ENCODE data around the gene DPF3. TPM values are rescaled to one million over a fixed set of nuclear protein-coding genes. Genes with fewer than 3 reads are reported as not detected.

DPF3 gene
- total RNA-seq, 1 donor from 2014 or later, result 3.0 TPM

DNA sequence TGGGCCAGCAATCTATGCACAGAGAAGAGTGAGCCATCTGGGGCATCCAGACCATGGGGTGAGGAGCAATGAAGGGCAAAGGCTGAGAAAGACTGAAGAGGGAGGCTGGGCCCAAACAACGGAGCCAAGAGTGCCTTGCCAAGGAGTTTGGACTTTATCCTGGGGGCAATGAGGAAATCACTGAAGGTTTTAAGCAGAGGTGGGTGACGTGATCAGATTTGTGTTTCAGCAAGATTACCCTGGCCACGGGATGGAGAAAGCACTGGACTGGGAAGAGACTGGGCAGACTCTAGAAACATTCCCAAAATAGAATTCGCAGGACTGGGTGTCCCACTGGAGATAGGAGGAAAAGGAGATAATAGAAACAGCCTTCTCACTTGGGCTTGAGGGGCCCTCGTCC is 65.3 kb downstream of the DPF3 start:
- TF ChIP-seq, protein P1, sequence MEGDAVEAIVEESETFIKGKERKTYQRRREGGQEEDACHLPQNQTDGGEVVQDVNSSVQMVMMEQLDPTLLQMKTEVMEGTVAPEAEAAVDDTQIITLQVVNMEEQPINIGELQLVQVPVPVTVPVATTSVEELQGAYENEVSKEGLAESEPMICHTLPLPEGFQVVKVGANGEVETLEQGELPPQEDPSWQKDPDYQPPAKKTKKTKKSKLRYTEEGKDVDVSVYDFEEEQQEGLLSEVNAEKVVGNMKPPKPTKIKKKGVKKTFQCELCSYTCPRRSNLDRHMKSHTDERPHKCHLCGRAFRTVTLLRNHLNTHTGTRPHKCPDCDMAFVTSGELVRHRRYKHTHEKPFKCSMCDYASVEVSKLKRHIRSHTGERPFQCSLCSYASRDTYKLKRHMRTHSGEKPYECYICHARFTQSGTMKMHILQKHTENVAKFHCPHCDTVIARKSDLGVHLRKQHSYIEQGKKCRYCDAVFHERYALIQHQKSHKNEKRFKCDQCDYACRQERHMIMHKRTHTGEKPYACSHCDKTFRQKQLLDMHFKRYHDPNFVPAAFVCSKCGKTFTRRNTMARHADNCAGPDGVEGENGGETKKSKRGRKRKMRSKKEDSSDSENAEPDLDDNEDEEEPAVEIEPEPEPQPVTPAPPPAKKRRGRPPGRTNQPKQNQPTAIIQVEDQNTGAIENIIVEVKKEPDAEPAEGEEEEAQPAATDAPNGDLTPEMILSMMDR (IDR thresholded peaks at IDR 0.05; ENCODE audit: unreplicated experiment), result no peak
- H3K36me3 Mint-ChIP-seq (ENCODE audit: low read depth, unreplicated experiment), result peaks cover 2% of the 10 kb centered on the region
- H3K9me3 Mint-ChIP-seq (ENCODE audit: unreplicated experiment), result no peaks in the 10 kb centered on the region
- no peak overlapping the region for H3K4me3 Mint-ChIP-seq (ENCODE audit: unreplicated experiment)
- no peak for DNase-seq (ENCODE audit: low spot score)
- no peak overlapping the region for H3K27ac Mint-ChIP-seq (ENCODE audit: unreplicated experiment)
- no peaks in the 10 kb centered on the region for H3K27me3 Mint-ChIP-seq (ENCODE audit: unreplicated experiment)
- peaks cover 12% of the 10 kb centered on the region for H3K4me1 Mint-ChIP-seq (ENCODE audit: unreplicated experiment)

- Mint-ChIP-seq H3K4me3 (ENCODE audit: unreplicated experiment) (no peak overlapping the region), H3K27me3 (ENCODE audit: unreplicated experiment) (peaks cover 2% of the 10 kb centered on the region), H3K36me3 (ENCODE audit: low read depth, unreplicated experiment) (peaks cover 3% of the 10 kb centered on the region), H3K9me3 (ENCODE audit: unreplicated experiment) (no peaks in the 10 kb centered on the region), H3K4me1 (ENCODE audit: unreplicated experiment) (peaks cover 12% of the 10 kb centered on the region), H3K27ac (ENCODE audit: unreplicated experiment) (no peak overlapping the region)
- no peak for DNase-seq (ENCODE audit: low spot score)
- TF ChIP-seq, protein P1 (IDR thresholded peaks at IDR 0.05; ENCODE audit: unreplicated experiment), result no peak
Observed at GRCh38 chr14:72826039-72826438, 67.9 kb downstream of the DPF3 start.

DNA sequence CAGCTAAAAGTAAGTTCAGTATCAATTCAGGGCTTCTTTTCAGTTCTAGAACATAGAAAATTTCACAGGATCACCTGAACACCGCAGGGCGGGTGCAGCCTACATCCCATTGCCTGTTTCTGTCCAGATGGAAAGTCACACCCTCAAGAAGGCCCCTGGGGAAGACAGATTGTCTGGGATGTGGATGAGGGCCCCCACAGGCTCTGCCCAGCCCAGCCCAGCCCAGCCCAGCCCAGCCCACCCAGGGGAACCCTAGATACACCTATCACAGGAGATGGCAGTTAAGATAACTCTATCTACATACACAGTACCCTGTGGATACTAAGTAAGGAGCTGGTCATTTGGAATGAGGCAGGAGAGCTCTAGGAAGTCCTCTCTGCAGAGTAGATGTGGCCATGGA is 68.4 kb downstream of the DPF3 start:
- Mint-ChIP-seq H3K9me3 (ENCODE audit: unreplicated experiment) (no peaks in the 10 kb centered on the region), H3K27me3 (ENCODE audit: unreplicated experiment) (peaks cover 2% of the 10 kb centered on the region), H3K4me1 (ENCODE audit: unreplicated experiment) (peaks cover 9% of the 10 kb centered on the region), H3K27ac (ENCODE audit: unreplicated experiment) (no peak overlapping the region), H3K36me3 (ENCODE audit: low read depth, unreplicated experiment) (peaks cover 3% of the 10 kb centered on the region), H3K4me3 (ENCODE audit: unreplicated experiment) (no peak overlapping the region)
- TF ChIP-seq, protein P1 (IDR thresholded peaks at IDR 0.05; ENCODE audit: unreplicated experiment), result no peak
- no peak for DNase-seq (ENCODE audit: low spot score)

GRCh38 chr14:72824051-72824450 is 69.8 kb downstream of the DPF3 start:
- H3K27ac Mint-ChIP-seq (ENCODE audit: unreplicated experiment), result no peak overlapping the region
- no peaks in the 10 kb centered on the region for H3K9me3 Mint-ChIP-seq (ENCODE audit: unreplicated experiment)

DNA sequence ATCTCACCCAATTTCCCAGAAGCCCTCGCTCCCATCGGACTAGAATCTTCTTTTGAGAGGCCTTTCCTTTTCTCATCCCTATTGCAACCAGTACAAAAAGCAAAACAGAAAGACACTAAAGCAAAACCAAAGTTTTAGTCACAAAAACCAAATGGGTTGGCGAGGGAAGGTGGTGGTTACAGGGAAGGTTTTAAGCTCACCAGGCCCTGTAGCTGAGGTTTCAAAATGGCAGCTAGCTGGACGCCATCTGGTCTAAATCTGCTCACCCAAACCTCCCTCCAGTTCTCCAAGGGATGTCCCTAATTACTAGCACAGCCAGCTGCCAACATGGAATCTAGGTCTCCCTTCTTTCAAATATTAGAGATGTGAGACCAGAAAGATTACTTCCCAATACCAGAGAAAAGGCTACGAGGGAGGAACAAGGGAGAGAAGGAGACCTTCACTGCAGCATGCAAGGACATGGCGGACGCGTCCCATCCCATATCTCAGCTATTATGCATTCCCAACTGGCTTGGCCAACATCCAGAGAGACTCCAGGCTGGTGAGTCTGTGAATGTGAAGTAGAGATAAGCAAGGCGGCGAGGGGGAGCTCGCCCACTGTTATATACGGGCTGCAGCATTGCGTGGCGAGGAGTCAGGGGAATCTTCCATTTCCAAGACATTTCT is 70.8 kb downstream of the DPF3 start:
- TF ChIP-seq, protein P1 (IDR thresholded peaks at IDR 0.05; ENCODE audit: unreplicated experiment), result no peak
- Mint-ChIP-seq H3K27me3 (ENCODE audit: unreplicated experiment) (peaks cover 2% of the 10 kb centered on the region), H3K36me3 (ENCODE audit: low read depth, unreplicated experiment) (peaks cover 3% of the 10 kb centered on the region), H3K4me3 (ENCODE audit: unreplicated experiment) (no peak overlapping the region), H3K4me1 (ENCODE audit: unreplicated experiment) (peaks cover 9% of the 10 kb centered on the region), H3K27ac (ENCODE audit: unreplicated experiment) (no peak overlapping the region), H3K9me3 (ENCODE audit: unreplicated experiment) (no peaks in the 10 kb centered on the region)
- no peak for DNase-seq (ENCODE audit: low spot score)

More at GRCh38 chr14:72824051-72824450, 69.8 kb downstream of the DPF3 start:
- Mint-ChIP-seq H3K4me3 (ENCODE audit: unreplicated experiment) (no peak overlapping the region), H3K27me3 (ENCODE audit: unreplicated experiment) (peaks cover 2% of the 10 kb centered on the region), H3K36me3 (ENCODE audit: low read depth, unreplicated experiment) (peaks cover 3% of the 10 kb centered on the region), H3K4me1 (ENCODE audit: unreplicated experiment) (peaks cover 9% of the 10 kb centered on the region)
- DNase-seq (ENCODE audit: low spot score), result no peak
- TF ChIP-seq, protein P1 (IDR thresholded peaks at IDR 0.05; ENCODE audit: unreplicated experiment), result no peak

Data from endothelial cell (in vitro differentiated cells).